ENCODE data around the gene ZNF263.
"Not testable (repeated sequence)": the region's sequence is repeated elsewhere in the genome, so short reads cannot be mapped to it uniquely, and the experiment has no call there.

ZNF263 gene

GRCh38 chr16:3268294-3268693 lies 15.0 kb upstream of the ZNF263 start:
- no peak for DNase-seq (ENCODE audit: low read depth)

- not testable (repeated sequence) for DNase-seq (ENCODE audit: low read depth)
Observed at GRCh38 chr16:3270718-3271117, 12.6 kb upstream of the ZNF263 start.

GRCh38 chr16:3271281-3271680 lies 12.0 kb upstream of the ZNF263 start:
- DNase-seq (ENCODE audit: low read depth): not testable (repeated sequence)

GRCh38 chr16:3274490-3274889 lies 8.8 kb upstream of the ZNF263 start:
- peak; percentile 52 for DNase-seq (ENCODE audit: low read depth)

GRCh38 chr16:3274947-3275346 lies 8.3 kb upstream of the ZNF263 start:
- DNase-seq (ENCODE audit: low read depth): no peak

- no peak for DNase-seq (ENCODE audit: low read depth)
Observed at GRCh38 chr16:3276679-3277078, 6.6 kb upstream of the ZNF263 start.

GRCh38 chr16:3281222-3281820 lies 2.0 kb upstream of the ZNF263 start:
- no peak for DNase-seq (ENCODE audit: low read depth)

GRCh38 chr16:3282103-3282729 lies 1.1 kb upstream of the ZNF263 start:
- no peak for DNase-seq (ENCODE audit: low read depth)

GRCh38 chr16:3283543-3284447 lies 504 bp downstream of the ZNF263 start:
- DNase-seq (ENCODE audit: low read depth): no peak

- DNase-seq (ENCODE audit: low read depth): no peak
Observed at GRCh38 chr16:3285131-3285530, 1.8 kb downstream of the ZNF263 start.

- no peak for DNase-seq (ENCODE audit: low read depth)
Observed at GRCh38 chr16:3289998-3290673, 6.8 kb downstream of the ZNF263 start.

GRCh38 chr16:3292604-3293003 lies 9.3 kb downstream of the ZNF263 start:
- DNase-seq (ENCODE audit: low read depth): no peak

GRCh38 chr16:3295209-3295608 lies 11.9 kb downstream of the ZNF263 start:
- DNase-seq (ENCODE audit: low read depth): no peak

- no peak for DNase-seq (ENCODE audit: low read depth)
Observed at GRCh38 chr16:3295783-3296182, 12.5 kb downstream of the ZNF263 start.

- peak; percentile 66 for DNase-seq (ENCODE audit: low read depth)
Observed at GRCh38 chr16:3304370-3304769, 21.1 kb downstream of the ZNF263 start.

- DNase-seq (ENCODE audit: low read depth): peak; percentile 91
Observed at GRCh38 chr16:3305109-3306068, 22.1 kb downstream of the ZNF263 start, which contains the start of the genes TIGD7 and ZNF75A. TIGD7 (minus strand) TSS chr16:3305430; CDS start chr16:3300614, 4,816 bp downstream. ZNF75A (plus strand) TSS chr16:3305497; CDS start chr16:3308429, 2,932 bp downstream.

GRCh38 chr16:3306078-3306477 lies 22.8 kb downstream of the ZNF263 start:
- DNase-seq (ENCODE audit: low read depth): no peak

GRCh38 chr16:3311496-3311895 lies 28.2 kb downstream of the ZNF263 start:
- DNase-seq (ENCODE audit: low read depth): no peak

GRCh38 chr16:3317315-3317999 lies 34.2 kb downstream of the ZNF263 start:
- peak; percentile 40 for DNase-seq (ENCODE audit: low read depth)

- no peak for DNase-seq (ENCODE audit: low read depth)
Observed at GRCh38 chr16:3321816-3322215, 38.5 kb downstream of the ZNF263 start.

All from amniotic epithelial cell (primary cell).